NCI-H146 (cell line): ENCODE results near the gene YLPM1.
A peak's percentile ranks its signal among the peaks of the same experiment; 100 is the strongest.
"Not testable (repeated sequence)": the region's sequence is repeated elsewhere in the genome, so short reads cannot be mapped to it uniquely, and the experiment has no call there.

Source experiments
- DNase-seq: peaks from one replicate; lab custom pipeline; 2025; lab: John Stamatoyannopoulos, UW

Gene YLPM1, protein sequence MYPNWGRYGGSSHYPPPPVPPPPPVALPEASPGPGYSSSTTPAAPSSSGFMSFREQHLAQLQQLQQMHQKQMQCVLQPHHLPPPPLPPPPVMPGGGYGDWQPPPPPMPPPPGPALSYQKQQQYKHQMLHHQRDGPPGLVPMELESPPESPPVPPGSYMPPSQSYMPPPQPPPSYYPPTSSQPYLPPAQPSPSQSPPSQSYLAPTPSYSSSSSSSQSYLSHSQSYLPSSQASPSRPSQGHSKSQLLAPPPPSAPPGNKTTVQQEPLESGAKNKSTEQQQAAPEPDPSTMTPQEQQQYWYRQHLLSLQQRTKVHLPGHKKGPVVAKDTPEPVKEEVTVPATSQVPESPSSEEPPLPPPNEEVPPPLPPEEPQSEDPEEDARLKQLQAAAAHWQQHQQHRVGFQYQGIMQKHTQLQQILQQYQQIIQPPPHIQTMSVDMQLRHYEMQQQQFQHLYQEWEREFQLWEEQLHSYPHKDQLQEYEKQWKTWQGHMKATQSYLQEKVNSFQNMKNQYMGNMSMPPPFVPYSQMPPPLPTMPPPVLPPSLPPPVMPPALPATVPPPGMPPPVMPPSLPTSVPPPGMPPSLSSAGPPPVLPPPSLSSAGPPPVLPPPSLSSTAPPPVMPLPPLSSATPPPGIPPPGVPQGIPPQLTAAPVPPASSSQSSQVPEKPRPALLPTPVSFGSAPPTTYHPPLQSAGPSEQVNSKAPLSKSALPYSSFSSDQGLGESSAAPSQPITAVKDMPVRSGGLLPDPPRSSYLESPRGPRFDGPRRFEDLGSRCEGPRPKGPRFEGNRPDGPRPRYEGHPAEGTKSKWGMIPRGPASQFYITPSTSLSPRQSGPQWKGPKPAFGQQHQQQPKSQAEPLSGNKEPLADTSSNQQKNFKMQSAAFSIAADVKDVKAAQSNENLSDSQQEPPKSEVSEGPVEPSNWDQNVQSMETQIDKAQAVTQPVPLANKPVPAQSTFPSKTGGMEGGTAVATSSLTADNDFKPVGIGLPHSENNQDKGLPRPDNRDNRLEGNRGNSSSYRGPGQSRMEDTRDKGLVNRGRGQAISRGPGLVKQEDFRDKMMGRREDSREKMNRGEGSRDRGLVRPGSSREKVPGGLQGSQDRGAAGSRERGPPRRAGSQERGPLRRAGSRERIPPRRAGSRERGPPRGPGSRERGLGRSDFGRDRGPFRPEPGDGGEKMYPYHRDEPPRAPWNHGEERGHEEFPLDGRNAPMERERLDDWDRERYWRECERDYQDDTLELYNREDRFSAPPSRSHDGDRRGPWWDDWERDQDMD (N-terminal part only)

DNA sequence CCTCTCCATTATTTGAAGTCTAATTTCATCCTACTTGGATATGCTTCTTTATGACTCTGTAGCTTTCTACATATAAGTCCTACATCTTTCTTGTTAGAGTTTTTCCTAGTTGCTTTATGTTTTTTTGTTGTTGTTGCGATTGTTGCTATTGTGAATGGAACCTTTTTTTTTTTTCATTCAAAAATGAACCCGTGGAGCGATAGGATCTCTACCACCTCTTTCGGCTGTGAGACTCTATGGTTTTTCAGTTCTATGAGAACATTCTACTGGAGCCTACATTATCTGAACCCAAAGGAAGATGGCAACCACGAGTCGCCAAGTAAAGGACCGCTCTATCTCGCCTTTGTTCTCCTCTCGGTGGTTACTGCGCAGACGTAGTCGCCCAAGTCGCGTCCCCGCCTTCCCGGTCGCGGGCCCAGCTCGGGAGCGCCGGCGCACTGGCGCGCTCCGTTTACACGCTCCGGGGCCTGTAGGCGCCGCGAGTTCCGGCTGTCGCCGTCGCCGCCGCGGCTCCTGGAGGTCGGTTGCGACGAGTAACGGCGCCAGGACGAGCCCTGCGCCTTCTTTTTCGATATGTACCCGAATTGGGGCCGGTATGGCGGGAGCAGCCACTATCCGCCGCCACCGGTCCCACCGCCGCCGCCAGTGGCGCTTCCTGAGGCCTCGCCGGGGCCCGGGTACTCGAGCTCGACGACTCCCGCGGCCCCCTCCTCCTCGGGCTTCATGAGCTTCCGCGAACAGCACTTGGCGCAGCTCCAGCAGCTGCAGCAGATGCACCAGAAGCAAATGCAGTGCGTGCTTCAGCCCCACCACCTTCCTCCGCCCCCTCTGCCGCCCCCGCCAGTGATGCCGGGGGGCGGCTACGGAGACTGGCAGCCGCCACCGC lies at the start of gene YLPM1:
YLPM1 (plus strand) TSS at position 400 of the 886 bp plus-strand sequence; CDS start at position 574, 174 bp downstream.
- DNase-seq = peak; percentile 94

DNA sequence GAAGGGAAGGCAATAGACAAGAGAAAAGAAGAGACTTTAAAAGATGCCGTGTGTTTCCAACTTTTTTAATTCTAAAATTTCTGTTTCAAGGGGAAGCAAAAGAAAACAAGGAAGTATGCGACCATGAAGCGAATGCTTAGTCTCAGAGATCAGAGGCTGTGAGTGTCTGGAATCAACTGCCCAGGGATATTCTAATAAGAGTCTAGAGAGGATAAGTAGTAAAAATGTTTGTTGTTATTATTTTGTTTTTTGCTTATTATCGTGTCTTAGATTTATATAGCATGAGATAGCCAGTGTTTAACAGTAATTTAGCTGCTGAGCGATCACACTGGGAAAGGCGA lies 49.8 kb upstream of the YLPM1 start:
- DNase-seq = no peak

DNA sequence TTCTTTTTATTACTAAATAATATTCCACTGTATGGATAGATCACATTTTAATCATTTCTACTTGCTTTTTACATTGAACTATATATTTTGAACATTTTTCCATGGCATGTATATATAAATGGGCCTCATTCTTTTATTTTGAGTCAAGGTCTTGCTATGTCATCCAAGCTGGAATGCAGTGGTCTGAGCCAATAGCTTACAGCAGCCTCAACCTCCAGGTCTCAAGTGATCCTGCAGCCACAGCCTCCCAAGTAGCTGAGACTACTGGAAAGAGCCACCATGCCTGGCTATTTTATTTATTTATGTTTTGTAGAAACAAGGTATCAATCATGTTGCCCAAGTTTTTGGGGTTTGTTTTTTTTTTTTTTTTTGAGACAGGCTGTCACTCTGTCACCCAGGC lies 42.6 kb upstream of the YLPM1 start:
- DNase-seq = no peak

DNA sequence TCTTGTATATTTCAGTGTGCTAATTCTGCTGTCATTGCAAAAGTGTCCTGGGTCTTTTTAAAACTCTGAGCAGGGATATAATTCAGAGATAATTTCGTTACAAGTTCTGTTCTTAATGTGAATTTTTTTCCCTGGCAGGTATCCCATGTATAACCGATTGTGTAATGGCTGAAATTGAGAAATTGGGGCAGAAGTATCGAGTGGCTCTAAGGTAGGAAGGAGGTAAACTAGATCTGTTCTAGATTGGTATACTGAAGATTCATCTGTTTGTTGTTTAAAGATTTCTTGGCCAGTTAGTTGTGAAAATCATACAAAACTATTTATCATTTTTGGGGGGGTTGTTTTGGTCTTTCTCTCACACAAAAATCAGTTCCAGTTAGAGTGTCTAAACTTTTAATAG lies 40.0 kb upstream of the YLPM1 start:
- DNase-seq = no peak

DNA sequence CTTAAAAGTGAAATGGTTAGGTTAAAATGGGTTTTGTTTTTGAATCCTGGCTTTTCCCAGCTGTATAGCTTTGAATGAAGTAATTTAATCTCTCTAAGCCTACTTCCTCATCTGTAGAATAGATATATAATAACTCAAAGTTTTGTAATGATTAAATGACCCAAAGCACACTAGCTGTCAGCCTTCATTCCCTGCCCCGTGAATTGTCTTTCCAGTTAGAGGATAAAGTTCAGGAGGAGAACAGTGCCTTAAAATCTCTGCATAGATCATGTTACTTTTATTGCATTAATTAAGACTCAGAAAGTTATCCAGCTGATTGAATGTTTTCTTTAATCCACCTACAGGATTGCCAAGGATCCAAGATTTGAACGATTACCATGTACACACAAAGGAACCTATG lies 30.7 kb upstream of the YLPM1 start:
- DNase-seq = no peak

DNA sequence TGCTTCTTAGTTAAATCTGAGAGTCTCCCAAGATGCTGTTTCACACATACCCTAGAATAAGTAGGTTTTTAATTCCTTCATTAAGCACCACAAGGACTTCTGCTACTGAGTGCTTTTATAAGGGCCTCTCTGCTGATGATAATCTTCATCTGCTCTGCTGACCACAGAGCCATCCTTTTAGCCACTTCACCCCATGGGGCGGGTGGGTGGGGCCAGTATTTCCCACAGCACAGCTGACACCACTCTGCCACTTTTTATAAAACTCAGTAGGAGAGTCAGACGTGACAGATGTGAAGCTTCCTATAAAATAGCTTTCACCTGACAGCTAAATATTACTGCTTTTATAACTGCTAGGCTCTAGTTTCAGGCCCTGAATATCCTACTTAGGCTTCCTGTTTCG lies 29.9 kb upstream of the YLPM1 start:
- DNase-seq = no peak

DNA sequence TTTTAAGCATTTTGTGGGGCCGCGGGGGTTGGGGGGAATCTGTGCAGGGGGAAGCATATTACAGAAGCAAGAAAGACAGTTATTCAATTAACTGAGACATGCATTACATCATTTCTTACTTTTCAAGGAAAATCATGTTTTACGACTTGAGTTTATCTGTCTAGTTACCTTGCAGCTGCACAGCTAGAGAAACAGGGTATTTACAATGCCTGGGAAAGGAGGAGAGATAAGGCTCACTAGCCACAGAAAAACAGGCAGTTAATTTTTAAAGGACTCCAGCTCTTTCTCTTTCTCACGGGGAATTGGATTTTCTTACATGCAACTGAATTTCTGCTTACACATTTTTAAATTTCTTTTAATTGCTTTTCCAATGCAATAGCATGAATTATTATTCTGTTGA lies 28.0 kb upstream of the YLPM1 start:
- no peak for DNase-seq

DNA sequence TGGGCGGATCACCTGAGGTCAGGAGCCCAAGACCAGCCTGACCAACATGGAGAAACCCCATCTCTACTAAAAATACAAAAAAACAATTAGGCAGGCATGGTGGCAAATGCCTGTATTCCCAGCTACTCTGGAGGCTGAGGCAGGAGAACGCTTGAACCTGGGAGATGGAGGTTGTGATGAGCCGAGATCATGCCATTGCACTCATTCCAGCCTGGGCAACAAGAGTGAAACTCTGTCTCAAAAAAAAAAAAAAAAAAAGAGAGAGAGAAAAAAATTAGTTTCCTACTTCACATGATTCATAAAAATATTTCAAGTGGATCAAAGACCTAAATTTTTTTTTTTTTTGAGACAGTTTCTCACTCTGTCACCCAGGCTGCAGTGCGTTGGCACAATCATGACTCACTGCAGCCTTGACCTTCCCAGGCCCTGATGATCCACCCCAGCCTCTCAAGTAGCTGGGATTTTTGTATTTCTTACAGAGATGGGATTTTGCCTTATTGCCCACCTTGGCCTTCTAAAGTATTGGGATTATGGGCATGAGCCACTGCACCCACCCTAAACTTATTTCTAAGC lies 25.3 kb upstream of the YLPM1 start:
- DNase-seq = no peak

DNA sequence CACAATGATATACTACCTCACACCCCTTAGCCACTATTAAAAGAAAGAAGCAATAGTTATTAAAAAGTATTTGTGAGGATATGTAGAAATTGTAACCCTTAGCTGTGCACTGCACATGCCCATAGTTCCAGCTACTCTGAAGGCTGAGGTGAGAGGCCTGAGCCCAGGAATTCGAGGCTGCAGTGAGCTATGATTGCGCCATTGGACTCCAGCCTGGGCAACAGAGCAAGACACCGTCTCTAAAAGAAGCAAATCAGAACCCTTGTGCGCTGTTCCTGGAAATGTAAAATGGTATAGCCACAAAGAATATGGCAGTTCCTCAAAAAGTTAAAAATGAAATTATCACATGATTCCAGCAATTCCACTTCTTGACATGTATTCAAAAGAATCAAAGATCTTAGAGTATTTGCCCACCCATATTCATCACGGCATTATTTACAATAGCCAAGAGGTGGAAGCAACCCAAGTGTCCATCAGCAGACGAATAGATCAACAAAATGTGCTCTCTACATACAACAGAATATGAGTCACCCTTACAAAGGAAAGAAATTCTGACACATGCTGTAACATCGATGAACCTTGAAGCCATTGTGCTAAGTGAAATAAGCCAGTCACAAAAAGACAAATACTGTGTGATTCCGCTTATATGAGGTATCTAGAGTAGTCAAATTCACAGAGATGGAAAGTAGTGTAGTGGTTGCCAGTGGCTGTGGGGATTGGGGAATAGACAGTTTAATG lies 23.7 kb upstream of the YLPM1 start:
- no peak for DNase-seq

DNA sequence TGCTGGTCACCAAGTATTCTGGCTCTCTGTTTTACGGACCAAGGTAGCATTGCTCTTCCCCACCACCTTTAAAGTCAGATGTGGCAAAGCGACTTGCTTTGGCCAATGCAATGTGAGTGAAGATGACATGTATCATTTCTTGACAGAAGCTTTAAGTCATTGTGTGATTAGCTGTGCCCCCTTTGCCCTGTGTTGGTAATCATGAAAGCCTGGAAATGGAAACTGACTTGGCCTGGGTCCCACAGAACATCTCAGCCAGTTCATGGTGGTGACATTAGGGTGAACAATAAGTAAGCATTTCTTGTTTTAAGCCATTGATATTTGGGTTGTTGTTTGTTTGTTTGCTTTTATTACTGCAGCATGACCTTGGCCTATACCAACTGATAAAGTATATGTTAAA lies 15.9 kb upstream of the YLPM1 start:
- no peak for DNase-seq

DNA sequence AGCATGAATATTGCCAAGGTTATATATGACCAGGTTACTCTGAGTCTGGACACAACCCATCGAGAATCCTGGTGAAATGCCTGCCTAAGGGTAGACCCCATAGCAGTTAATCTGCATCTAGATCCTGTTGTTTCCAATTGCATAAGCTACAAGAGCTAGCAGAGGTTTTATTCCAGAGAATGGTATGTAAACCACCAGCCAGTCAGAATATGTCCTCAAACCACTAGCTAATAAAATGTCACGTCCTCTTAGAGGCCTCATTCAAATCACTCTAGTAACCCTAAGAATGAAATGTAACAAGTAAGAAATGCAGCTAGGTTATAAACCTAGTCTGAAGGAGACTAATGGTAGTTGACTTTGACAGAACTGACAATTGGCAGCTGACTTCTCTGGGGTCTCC lies 9.0 kb upstream of the YLPM1 start:
- DNase-seq = no peak

DNA sequence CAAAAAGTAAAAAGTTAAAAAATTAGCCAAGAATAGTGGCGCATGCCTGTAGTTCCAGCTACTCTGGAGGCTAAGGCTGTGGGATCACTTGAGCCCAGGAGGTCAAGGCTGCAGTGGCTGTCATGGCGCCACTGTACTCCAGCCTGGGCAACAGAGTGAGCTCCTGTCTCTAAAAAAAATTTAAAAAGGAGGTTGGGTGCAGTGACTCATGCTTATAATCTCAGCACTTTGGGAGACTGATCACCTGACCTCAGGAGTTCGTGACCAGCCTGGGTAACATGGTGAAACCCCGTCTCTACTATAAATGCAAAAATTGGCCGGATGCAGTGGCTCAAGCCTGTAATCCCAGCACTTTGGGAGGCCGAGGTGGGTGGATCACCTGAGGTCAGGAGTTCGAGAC lies 8.2 kb upstream of the YLPM1 start:
- DNase-seq = no peak

DNA sequence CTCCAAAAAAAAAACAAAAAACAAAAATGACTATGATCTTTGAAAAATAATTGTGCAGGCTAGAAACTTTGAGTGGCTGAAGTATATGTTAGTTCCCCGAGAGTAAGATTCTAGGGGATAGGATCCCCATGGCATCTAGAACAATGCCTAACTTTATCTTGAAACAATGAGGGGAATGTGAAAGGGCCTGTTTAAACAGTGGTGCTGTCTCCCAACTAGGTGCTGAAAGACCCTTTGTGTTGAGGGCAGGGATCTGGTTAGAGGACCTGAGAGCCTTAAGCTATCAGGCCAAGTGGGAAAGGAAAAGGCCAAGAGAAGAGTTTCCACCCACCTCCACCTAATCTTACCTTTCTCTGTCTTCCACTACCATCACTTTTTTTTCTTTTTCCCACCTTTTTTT lies 6.8 kb upstream of the YLPM1 start:
- no peak for DNase-seq

DNA sequence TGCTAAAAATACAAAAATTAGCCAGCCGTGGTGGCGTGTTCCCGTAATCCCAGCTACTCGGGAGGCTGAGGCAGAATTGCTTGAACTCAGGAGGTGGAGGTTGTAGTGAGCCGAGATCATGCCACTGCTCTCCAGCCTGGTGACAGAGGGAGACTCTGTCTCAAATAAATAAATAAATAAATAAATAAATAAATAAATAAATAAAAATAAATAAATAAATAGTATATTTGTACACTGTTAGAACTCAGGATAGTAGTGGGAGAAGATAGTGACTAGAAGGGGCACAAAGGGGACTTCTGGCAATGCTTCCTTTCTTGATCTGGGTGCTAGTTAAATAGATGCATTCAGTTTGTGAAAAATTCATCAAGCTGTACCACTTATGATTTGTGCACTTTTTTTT lies 4.6 kb upstream of the YLPM1 start:
- not testable (repeated sequence) for DNase-seq

DNA sequence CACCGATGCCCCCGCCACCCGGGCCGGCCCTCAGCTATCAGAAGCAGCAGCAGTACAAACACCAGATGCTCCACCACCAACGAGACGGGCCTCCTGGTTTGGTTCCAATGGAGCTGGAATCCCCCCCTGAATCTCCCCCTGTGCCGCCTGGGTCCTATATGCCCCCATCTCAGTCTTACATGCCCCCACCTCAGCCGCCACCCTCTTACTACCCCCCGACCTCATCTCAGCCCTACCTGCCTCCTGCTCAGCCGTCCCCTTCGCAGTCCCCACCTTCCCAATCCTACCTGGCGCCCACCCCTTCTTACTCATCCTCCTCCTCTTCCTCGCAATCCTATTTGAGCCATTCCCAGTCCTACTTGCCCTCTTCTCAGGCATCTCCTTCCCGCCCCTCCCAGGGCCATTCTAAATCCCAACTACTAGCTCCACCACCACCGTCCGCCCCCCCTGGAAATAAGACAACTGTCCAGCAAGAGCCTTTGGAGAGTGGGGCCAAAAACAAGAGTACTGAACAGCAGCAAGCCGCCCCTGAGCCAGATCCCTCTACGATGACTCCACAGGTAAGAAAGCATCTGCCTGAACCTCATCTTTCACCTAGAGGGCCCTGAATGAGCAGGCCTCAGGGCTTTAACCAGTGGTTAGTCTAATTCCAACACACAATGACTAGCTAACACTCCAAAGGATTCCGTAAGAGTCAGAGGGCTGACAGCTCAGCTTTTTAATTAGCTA lies 851 bp downstream of the YLPM1 start:
- no peak for DNase-seq

DNA sequence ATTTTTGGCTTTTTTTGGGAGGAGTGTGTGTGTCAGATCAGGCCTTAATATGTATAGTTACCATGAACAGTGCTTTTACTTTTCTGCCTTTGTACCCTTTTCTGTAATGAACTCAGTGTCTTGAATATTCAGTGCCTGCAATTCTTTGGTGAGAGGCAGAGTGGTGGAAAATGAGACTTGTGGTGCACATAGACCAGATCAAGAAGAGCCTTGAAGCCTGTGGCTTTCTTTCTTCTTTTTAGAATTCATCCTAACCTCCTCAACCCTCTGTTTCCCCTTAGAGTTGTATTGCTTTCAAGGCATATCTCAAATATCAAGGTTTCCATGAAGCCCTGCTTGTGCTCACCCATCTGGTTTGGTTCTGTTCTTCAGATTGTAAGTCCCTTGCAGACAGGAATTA lies 2.6 kb downstream of the YLPM1 start:
- no peak for DNase-seq

DNA sequence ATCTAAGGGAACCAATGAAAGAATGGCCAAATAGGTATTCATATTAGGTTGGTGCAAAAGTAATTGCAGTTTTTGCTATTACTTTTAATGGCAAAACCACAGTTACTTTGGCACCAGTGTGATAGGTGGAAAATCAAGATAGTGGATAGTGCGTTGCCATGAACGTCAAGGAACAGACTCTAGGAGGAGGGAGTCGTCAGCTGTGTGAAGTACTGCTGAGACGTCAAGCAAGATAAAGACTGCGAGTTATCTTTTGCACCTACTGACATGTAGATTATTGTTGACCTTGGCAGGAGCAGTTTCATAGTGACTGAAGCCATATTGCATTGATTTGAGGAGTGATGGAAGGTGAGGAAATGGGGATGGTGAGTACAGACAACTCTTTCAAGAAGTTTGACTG lies 8.3 kb downstream of the YLPM1 start:
- DNase-seq = no peak

DNA sequence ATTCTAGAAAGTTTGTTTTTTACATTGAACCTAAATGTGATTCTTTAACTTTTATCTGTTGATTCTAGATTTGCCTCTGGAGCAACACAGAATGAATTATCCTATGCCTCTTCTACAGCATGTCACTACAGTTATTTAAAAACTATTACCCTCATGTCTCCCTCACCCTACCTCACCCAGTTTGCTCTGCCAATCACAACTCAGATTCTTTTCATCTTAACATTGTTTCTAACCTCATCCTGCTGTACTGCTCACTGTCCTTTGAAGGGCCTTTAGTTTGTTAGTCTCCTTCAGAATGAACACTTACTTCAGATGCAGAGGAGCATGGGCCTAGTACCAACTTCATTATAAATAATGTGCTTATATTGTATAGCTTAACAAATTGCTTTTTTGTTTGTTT lies 21.5 kb downstream of the YLPM1 start:
- no peak for DNase-seq

DNA sequence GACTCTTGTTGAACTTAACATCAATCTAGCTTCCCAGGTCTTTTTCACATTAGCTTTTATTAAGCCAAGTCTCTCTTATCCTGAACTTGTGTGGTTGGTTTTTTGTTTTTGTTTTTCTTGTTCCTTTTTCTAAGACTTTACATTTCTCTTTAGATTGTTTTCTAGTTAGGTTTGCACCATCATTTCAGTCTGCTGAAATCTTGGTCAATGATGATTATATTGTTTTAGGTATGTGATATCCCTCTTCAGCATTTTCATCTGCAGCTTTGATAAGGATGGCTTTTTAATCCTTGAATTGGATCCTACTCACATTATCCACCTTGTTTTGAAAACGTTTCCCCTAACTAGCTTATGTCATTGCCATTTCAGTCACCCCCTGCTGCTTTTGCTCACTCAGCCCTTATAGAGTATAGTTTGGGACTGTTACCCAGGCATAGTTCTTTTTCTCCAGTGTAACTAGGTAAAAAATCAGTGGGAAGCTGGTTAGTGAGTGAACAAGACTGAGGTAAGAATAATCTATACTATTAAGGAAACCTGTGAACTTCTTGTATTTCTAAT lies 22.0 kb downstream of the YLPM1 start:
- DNase-seq = no peak
